H7 (cell line): ENCODE data around the gene PEX19. TPM values are rescaled to one million over a fixed set of nuclear protein-coding genes. Genes with fewer than 3 reads are reported as not detected.
A peak's percentile ranks its signal among the peaks of the same experiment; 100 is the strongest.
"Not testable (repeated sequence)": the region's sequence is repeated elsewhere in the genome, so short reads cannot be mapped to it uniquely, and the experiment has no call there.

ENCODE experiments used
- DNase-seq: peaks from one replicate; pipeline ENCODE4 v3.0.0; 2012
- H3K27me3 ChIP-seq: 2 replicates; pipeline ENCODE4 v1.6.0; 2011; ENCODE audit warnings: mild to moderate bottlenecking, low read length; ENCODE audit not compliant: control insufficient read depth, insufficient read depth
- H3K36me3 ChIP-seq: replicated peaks from 2 replicates; pipeline ENCODE4 v1.5.1; 2011; ENCODE audit warnings: low read length; ENCODE audit not compliant: control insufficient read depth, insufficient read depth
- H3K4me3 ChIP-seq: 2 replicates; pipeline ENCODE4 v1.5.1; 2011; ENCODE audit warnings: low read depth, mild to moderate bottlenecking, control low read depth, low read length, moderate library complexity; ENCODE audit not compliant: insufficient read depth
- total RNA-seq: library from RNA; depleted of rRNA; stranded (reverse); fragments of >200 nt; shearing (Covaris generic); gene quantifications from 2 replicates; pipeline ENCODE4 v1.2.3, GENCODE V29; 2014

PEX19 gene
- total RNA-seq, 1 experiment from 2014 or later, result 81.9 TPM

DNA sequence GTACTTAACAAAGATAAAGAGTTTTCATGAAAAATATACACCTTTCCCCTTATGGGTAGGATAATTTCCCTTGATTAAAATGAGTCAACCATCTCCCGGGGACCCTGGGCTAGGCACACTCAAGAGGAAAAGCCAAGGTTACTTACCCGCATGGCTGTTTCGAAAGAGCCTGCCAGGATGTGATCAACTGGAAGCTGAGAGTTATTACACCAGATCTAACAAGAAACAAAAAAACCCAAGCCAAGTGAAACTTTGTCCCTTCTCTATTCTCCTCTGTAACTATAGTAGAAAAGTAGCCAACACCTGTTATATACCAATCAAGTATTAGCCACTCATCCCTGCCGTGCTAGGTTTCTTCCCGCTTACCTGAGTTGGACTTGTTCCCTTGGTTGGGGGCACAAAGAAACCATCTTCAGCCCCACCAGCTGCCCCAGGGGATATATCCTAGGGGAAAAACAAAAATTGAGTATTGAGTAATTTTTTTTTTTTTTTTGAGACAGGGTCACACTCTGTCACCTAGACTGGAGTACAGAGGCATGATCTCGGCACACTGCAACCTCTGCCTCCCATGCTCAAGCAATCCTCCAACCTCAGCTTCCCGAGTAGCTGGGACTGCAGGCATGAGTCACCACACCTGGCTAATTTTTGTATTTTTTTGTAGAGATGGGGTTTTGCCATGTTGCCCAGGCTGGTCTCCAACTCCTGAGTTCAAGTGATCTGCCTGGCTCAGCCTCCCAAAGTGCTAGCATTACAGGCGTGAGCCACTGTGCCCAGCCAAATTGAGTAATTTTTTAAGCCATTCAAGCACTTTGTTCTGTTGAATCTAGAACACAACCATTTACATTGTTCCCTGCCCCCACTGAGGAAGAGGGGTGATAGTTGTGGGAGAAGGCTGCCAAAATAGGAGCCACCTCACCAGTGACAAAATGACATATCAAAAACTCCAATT, 8.4 kb upstream of the PEX19 start:
- no peak for DNase-seq
- Histone ChIP-seq H3K4me3 (no peak overlapping the region), H3K36me3 (peaks cover 75% of the 10 kb centered on the region), H3K27me3 (no peaks in the 10 kb centered on the region)

GRCh38 chr1:160291248-160292220, 6.6 kb upstream of the PEX19 start:
- H3K36me3 ChIP-seq, result peaks cover 64% of the 10 kb centered on the region
- H3K27me3 ChIP-seq, result no peaks in the 10 kb centered on the region
- no peak overlapping the region for H3K4me3 ChIP-seq
- peak; percentile 60 for DNase-seq

GRCh38 chr1:160287769-160288168, 2.8 kb upstream of the PEX19 start:
- H3K4me3 ChIP-seq, DNase-seq, H3K27me3 ChIP-seq: not testable (repeated sequence)
- H3K36me3 ChIP-seq, result peaks cover 34% of the 10 kb centered on the region

GRCh38 chr1:160285506-160285905, 573 bp upstream of the PEX19 start:
- no peak for DNase-seq
- no peaks in the 10 kb centered on the region for H3K27me3 ChIP-seq
- peaks cover 32% of the 10 kb centered on the region for H3K36me3 ChIP-seq
- H3K4me3 ChIP-seq, result no peak overlapping the region

DNA sequence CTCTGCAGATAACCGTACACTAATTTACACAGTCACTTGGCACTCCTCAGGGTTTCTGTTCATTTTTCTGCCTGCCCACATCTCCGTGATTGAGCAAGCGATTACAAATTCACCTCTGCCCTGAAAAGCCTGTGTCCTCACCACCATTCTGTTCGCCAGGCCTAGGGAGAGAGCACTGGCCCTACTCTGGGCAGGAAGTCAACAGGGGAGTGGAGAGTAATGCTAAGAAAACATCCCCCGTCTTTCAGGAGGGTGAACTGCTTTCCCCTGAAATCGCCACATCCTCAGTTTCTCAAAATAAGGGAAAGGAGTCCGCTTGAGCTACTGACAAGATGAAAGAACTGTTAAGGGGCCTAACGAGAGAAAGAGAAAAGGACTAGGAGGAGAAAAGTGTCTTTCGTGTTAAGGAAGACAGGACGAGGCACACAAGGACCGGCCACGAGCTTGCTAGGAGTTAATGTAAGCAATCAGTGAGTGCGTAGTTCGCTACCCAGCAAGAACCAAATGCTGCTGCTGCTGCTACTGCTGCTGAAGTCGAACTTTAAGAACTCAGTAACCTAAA, 632 bp downstream of the PEX19 start:
- Histone ChIP-seq H3K36me3 (peaks cover 30% of the 10 kb centered on the region), H3K27me3 (no peaks in the 10 kb centered on the region), H3K4me3 (peak overlapping the region; percentile 86)
- DNase-seq, result no peak

DNA sequence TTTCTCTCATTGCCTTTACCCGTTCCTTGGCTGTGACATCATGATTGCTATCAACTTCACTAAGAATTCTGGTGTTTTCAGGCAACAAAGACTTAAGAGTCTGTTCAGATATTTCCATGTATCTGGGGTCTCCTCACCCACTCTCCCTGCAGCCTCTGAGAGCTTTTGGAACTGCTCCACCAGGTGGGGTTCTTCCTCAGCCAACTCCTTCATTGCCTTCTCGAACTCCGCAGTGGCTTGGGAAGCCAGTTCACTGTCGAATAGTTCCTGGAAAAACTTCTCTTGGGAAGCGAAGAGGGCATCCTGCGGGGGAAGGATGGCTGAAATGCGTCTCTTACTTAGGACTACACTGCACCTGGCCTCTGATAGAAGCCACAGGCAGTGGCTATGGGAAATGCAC, 2.1 kb downstream of the PEX19 start:
- Histone ChIP-seq H3K4me3 (no peak overlapping the region), H3K36me3 (peaks cover 42% of the 10 kb centered on the region)
- peak; percentile 41 for DNase-seq

GRCh38 chr1:160277987-160278386, 6.9 kb downstream of the PEX19 start:
- Histone ChIP-seq H3K36me3 (peaks cover 44% of the 10 kb centered on the region), H3K27me3 (no peaks in the 10 kb centered on the region; the same call in 1 of the 2 replicates), H3K4me3 (no peak overlapping the region)
- no peak for DNase-seq

More for the DNA sequence above, 2.1 kb downstream of the PEX19 start:
- no peaks in the 10 kb centered on the region for H3K27me3 ChIP-seq

DNA sequence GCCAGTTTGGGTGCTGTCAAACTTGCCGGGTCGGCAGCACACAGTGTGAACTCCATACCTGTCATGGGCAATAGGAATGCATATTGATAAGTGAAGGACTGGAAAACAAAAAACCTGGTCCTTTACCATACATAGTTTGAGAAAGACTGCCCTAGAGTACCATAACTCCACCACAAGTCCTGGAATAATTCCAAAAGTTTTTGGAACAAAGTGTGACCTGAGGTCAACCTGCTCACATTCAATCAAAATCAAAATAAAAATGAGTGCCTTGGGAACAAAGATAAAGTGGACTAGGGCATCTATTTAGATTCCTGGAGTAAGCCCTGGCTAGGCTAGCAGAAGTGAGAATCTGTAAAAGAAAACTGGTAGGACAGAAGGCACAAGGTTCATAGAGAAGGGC, 7.6 kb downstream of the PEX19 start:
- H3K36me3 ChIP-seq, result peaks cover 37% of the 10 kb centered on the region
- no peak for DNase-seq

DNA sequence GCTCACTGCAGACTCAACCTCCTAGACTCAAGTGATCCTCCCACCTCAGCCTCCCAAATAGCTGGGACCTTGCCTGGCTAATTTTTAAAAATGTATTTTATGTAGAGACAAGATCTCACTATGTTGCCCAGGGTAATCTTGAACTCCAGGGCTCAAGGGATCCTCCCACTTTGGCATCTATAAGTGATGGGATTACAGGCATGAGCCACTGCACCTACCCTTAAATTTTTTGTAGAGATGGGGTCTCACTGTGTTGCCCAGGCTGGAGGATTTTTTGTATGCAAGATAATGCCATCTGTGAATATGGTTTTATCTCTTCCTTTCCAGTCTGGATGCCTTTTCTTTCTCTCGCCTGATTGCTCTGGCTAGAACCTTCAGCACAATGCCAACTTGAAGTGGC, 13.9 kb downstream of the PEX19 start:
- no peak for DNase-seq
- Histone ChIP-seq H3K27me3 (no peaks in the 10 kb centered on the region; the same call in 1 of the 2 replicates), H3K36me3 (no peaks in the 10 kb centered on the region), H3K4me3 (no peak overlapping the region)

More for the DNA sequence above, 7.6 kb downstream of the PEX19 start:
- Histone ChIP-seq H3K27me3 (no peaks in the 10 kb centered on the region; the same call in 1 of the 2 replicates), H3K4me3 (no peak overlapping the region)

- Histone ChIP-seq H3K4me3 (no peak overlapping the region), H3K36me3 (no peaks in the 10 kb centered on the region), H3K27me3 (no peaks in the 10 kb centered on the region; the same call in 1 of the 2 replicates)
- no peak for DNase-seq
Observed at GRCh38 chr1:160267284-160267991, 17.5 kb downstream of the PEX19 start.

GRCh38 chr1:160264795-160265307, 20.1 kb downstream of the PEX19 start:
- no peaks in the 10 kb centered on the region for H3K36me3 ChIP-seq
- no peak for DNase-seq
- H3K27me3 ChIP-seq, result no peaks in the 10 kb centered on the region; the same call in 1 of the 2 replicates
- no peak overlapping the region for H3K4me3 ChIP-seq

GRCh38 chr1:160261893-160262794, 22.8 kb downstream of the PEX19 start, which contains the start of gene DCAF8:
DCAF8 (minus strand) TSS chr1:160262549; CDS start chr1:160244008, 18,541 bp downstream.
- Histone ChIP-seq H3K27me3 (no peaks in the 10 kb centered on the region; the same call in 1 of the 2 replicates), H3K36me3 (no peaks in the 10 kb centered on the region)
- peak; percentile 95 for DNase-seq

DNA sequence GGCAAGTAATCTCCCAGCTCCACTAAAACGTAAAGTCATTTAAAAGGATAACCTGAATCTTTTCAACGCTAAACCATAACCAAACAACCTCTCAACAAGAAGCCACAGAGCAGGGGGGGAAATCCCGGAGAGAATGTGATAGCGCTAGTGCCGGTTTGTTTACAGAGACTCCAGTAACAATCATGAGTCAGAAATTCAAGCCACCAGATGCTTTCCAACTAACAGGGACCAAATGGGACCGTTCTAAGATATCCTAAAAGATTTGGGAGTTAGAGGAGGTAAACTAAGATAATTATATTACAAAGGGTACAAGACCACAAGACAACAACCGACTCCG, 23.4 kb downstream of the PEX19 start:
- Histone ChIP-seq H3K4me3 (peak overlapping the region; percentile 97), H3K36me3 (no peaks in the 10 kb centered on the region), H3K27me3 (no peaks in the 10 kb centered on the region; the same call in 1 of the 2 replicates)
- peak; percentile 53 for DNase-seq

More at GRCh38 chr1:160261893-160262794, 22.8 kb downstream of the PEX19 start, which contains the start of gene DCAF8:
- peak within 1 kb of the TSS; percentile 97 for H3K4me3 ChIP-seq
